Uterus (tissue), 2 donors: Measurements from ENCODE around the gene MAPK8IP3.

ENCODE experiments used
- CTCF ChIP-seq, 4 experiments: fragments of 200-600 bp in 2 of 4; fragments of 450-650 bp in 2 of 4; sonication (generic) in 2 of 4; IDR thresholded peaks; one replicate each; pipeline ENCODE4 v1.5.1; 2016 to 2019; ENCODE audit warnings: antibody characterized with exemption in 4 of 4, mild to moderate bottlenecking in 2 of 4, moderate library complexity in 1 of 4
- POLR2A ChIP-seq, 2 donors: fragments of 450-650 bp; IDR thresholded peaks; one replicate each; pipeline ENCODE4 v1.6.1; 2016; ENCODE audit warnings: antibody characterized with exemption in 2 of 2, mild to moderate bottlenecking in 1 of 2, moderate library complexity in 1 of 2

- no peak for TF ChIP-seq CTCF (IDR thresholded peaks at IDR 0.05)
- no peak for TF ChIP-seq POLR2A (IDR thresholded peaks at IDR 0.05)
Observed at GRCh38 chr16:1747934-1748333, 41.9 kb downstream of the MAPK8IP3 start.
